Stimulated activated CD4-positive, alpha-beta T cell treated with anti-CD3 and anti-CD28 coated beads, Interleukin-1b, Interleukin-23, amount 100 ng/mL, for 24 hours (primary cell): ENCODE data around the gene IRS2.
"Not testable (repeated sequence)": the region's sequence is repeated elsewhere in the genome, so short reads cannot be mapped to it uniquely, and the experiment has no call there.

Source experiments
- DNase-seq, 4 experiments: peaks; one replicate each; pipeline ENCODE4 v3.0.0-alpha.2; 2020; ENCODE audit warnings: low read depth in 4 of 4, low spot score in 1 of 4

Gene IRS2

DNA sequence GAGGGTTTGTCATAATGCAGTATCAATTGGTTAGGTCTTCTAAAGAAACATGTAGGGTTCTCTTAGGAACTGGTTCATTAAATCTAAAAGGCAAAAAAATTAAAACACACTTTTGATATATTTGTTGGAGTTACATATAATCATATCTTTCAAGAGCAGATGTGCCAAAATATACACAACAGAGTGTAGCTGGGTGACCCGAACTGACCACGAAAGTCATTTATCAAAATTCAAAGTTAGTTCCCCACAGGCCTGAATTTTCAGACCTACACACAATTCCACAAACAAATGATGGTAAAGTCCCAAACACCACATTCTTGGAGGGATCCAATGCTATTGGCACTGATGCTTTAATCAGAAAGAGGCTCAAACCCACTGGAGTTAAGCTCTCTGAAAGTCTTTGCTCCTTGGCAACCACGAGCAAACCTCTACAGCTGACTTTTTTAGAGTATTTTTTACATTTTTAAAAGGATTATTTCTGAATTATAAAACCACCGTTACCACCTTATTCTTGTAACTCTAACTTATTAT, 50.9 kb downstream of the IRS2 start:
- no peak for DNase-seq

DNA sequence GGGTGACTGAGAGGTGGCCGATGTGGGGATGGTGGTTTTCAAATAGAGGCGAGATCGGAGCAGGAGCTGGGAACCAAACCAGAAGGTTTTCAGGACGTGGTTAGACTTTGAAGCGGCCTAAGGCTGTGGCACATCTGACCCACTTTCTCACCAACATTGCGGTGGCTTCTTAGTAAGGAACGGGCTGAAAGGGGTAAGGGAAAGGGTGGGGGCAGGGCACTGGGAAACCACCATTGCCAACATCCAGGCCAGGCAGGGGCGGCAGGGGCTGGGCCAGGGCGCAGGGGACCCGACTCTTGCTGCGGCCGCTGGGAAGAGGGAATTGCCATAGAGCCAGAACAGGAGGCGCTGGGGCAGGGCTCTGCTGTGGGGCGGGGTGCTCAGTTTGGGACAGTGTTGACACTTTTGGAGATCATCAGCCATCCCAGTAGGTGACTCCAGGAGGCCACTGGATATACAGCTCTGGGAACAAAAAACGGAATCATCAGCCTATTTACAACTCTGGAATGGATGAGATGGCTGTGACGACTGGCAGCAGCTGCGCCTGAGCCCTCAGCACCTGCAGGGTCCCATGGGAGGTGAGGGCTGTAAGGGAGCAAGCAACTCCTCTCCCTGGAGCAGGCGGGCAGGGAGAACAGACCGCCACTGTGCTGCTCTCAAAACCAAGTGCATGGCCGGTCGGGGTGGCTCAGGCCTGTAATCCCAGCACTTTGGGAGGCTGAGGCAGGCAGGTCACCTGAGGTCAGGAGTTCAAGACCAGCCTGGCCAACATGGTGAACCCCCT, 52.2 kb downstream of the IRS2 start:
- DNase-seq: no peak

DNA sequence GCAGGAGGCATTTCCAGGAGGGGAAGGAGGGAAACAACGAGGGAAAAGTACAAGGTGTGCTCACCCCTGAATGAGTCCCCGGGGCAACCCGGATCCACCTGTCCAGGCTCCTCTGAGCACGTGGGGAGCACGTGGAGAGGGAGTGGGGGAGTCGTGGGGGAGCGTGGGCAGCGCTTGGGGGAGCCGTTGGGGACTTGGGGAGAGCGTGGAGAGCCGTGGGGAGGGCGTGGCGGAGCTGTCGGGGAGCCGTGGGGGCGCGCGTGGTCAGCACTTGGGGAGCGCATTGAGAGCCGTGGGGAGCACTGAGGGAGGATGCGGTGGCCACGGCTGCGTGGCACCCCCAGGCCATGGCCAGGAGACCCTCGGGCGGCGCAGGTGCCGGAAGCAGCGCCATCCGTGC, 52.8 kb downstream of the IRS2 start:
- no peak for DNase-seq

DNA sequence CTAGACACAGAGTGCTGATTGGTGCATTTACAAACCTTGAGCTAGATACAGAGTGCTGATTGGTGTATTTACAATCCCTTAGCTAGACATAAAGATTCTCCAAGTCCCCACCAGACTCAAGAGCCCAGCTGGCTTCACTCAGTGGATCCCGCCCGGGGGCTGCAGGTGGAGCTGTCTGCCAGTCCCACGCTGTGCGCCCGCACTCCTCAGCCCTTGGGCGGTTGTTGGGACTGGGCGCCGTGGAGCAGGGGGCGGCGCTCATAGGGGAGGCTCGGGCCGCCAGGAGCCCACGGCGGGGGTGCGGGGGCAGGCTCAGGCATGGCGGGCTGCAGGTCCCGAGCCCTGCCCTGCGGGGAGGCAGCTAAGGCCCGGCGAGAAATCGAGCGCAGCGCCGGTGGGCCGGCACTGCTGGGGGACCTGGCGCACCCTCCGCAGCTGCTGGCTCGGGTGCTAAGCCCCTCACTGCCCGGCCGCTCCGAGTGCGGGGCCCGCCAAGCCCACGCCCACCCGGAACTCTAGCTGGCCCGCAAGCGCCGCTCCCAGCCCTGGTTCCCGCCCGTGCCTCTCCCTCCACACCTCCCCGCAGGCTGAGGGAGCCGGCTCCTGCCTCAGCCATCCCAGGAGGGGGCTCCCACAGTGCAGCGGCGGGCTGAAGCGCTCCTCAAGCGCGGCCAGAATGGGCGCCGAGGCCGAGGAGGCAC, 53.8 kb downstream of the IRS2 start:
- DNase-seq: not testable (repeated sequence)

DNA sequence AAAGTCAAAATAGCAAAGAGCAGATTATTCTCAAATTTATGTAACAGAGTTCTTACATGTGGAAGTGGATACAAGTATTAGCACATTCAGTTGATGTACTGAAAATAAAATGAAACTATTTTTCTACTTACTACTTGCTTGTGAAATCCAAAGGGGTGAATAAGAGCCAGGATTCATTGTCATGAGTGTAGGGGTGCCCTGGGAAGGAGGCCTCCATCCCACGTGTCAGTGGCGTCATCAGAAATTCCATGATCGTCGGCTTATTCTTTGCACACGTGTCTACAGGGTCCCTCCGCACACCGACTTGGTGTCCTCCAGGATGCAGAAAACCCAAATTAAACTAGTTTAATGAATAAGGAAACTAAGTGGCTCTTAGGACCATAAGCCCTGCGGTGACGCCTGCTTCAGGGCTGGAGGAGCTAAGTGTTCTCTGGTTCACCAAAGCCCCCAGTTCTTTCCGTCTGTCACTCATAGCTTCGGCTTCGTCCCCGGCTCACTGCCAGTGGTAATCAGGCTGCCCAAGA, 55.5 kb downstream of the IRS2 start:
- no peak for DNase-seq

DNA sequence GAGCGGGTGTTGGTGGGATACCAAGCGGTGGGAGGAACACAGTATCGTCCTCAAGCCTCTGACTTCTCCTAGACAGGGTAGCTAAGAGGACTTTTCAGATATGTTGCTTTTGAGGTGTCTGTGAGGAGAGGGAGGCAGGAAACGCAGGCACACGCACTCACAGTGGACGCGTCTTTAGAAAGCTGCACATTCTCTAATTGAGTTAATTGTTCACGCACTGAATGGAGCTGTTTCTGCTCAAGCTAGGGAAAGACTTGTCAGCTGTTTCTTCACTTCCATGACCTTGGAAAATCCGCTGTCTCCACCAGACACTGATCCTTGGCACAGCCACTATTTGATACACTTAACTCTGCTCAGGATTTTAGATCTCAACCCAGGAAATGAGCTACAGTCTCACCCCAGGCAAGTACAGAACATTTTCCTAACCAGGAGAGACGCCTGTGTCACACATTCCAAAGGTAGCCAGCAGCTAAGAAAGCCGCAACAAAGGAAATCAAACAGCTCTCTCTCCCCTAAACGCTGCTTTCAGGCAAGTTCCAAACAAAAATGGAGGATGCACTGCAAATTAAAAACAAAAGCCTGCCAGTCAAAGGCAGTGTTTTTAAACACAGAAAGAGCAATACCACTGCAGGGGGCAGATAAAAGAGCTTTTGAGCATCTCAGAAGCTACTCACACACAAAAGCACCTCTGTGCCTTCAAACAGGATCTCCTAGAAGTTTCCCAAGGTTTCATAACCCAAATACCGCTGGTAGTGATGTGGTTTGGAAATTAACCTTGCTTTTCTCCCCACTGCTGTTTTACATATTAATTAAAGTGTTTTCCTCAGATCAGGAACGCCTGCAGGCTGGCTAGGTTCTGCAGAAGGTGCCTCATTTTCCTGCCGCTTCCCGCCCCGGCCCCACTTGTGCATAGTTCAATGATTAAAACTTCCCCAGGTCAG, 57.3 kb downstream of the IRS2 start:
- no peak for DNase-seq

DNA sequence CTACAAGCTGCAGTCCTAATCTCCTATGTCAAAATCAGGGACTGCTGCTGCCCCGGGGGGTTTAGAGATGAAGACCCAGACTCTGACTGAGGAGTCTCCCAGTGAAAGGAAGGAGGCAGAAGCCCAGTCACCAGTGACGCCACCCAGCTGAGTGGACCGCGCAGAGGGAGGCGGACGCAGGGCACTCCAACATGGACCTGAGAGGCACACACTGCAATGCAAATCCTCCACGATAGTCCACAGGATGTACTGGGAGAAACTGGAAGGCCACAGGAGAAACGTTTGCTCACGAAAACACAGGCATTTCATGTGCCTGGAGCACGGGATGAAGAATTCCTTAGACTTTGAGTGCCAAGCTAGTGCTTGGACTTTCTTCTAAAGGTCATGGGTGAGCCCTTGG, 58.3 kb downstream of the IRS2 start:
- DNase-seq: no peak

DNA sequence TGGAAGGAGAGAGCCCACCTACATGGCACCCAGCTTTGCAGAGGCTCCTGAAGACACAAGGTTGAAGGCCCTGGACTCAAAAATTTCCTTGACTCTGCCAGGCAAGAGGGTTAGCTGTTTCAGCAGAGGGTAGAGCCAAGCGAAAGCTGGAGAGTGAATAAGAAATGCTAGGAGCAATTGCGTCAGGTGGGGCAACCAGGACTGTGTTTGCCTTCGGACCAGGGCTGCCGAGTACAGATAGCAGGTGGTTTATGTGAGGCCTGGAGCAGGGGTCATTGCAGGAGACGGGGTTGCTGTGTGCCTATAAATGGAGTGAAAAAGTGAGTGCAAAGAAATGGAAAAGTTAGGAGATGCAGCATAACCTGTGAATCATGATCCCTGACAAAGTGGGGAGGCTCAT, 59.1 kb downstream of the IRS2 start:
- DNase-seq: no peak

DNA sequence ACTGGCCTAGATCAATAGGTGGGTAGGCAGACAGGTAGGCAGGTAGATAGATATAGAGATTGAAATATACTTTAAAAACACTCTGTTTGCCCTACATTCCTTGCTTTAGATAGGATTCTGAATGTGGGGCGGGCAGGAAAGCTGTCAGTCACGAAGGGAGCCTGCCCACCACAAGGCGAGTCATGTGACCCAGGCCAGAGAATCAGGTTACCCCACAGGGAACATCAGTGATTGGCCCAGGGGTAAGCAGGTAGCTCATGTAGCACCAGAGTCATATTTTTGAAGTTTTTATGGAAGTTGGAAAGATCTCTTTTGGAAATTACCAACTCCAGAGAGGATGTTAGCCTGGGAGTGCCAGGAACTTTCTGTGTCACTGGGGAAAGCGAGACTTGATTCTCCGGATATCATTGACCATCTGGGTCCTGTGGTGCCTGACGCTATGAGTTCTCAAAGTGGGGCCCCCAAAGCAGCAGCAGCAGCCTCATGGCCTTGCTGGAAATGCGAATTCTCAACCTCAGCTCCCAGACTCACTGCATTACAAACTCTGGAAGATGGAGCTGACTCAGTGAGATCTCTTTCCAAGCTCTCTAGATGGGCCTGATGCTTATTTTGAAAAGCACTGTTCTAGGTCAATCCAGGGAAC, 60.3 kb downstream of the IRS2 start:
- no peak for DNase-seq

DNA sequence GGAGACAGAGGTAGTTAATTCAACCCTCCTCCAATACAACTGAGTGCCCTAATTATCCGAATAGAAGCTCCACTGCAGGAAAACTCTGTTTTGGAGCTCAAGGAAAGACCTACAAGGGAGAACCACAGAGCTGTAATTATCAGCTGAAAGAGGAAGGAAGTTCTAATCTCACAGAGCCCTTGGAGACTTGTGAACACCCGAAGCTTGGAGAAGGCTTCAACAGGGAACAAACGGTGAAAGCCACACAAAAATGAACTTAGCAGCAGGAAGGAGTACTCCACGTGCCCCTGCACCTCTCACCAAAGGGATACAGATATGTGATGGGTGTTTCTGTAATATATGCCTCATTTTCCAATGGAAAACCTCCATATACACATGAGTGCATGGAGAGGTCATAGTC, 61.1 kb downstream of the IRS2 start:
- DNase-seq: no peak

DNA sequence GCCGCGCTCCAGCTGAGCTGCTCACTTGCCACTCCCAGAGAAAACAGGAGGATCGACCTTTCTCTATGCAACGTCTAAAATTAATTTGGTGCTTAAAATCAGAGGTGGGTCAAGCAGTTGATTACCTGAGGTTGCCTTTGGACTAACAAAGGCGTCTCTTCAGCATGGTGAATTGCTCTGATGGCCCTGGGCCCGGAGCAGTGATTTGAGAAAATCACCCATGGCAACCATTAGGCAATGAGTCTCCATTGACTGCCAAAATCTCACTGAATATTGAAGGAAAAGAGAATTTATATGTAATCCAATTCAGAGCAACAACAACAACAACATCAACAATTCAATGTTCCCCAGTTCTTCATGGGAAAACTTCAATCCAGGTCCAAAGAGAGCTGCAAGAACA, 61.8 kb downstream of the IRS2 start:
- DNase-seq: no peak

DNA sequence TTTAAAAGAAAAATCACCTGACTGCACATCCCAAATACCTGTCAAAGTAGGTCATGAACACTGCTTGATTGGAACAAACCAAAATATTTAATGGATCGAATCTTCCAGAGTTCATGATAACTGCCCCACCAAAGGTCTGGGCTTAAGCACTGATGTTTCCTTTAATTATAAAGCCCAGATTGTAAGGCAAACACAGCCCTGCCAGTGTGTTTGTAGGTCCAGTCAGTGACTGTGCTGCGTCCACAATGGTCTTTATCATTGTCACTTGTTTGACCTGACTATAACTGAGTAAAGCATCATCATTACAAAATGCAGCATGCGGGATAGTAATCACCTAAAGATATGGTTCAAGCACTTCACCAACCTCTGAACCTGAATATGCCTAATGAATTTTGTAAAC, 63.3 kb downstream of the IRS2 start:
- no peak for DNase-seq

DNA sequence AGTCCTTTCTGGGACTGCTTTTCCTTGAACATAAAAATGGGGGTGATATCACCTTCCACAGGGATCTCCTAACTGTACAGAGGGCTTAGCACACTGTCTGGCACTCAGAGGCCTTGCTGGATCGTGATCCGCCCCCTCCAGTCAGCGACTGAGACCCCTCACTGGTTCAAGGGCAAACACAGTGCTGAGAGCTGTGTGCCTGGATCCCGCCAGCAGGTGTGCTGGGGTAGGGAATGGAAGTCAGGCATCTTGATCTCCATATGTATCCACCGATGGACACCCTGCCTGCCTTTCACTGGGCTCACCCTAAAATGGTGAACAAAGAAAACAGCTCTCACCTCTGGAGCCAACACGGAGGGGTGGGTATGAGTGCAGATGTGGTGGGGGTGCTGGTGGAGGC, 64.3 kb downstream of the IRS2 start:
- DNase-seq: no peak

DNA sequence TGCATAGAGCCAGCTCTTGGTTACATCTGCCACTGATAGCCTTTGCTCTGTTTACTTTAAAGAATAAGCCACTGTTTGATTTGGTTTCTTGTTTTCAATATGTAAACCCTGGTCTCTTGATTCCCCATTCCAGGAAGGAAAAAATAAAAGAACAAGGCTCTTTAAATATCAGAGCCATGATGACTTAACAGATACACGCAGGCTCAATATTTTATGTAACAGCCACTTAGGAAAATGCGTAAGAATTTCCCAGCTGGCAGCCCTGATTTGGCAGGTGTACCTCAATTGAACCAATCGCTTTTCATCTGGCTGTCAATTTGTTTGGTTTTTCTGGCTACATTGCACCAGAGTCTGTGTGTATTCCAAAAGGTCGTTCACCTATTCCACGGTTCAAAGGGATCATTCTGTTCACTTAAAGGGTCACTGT, 65.6 kb downstream of the IRS2 start:
- no peak for DNase-seq

DNA sequence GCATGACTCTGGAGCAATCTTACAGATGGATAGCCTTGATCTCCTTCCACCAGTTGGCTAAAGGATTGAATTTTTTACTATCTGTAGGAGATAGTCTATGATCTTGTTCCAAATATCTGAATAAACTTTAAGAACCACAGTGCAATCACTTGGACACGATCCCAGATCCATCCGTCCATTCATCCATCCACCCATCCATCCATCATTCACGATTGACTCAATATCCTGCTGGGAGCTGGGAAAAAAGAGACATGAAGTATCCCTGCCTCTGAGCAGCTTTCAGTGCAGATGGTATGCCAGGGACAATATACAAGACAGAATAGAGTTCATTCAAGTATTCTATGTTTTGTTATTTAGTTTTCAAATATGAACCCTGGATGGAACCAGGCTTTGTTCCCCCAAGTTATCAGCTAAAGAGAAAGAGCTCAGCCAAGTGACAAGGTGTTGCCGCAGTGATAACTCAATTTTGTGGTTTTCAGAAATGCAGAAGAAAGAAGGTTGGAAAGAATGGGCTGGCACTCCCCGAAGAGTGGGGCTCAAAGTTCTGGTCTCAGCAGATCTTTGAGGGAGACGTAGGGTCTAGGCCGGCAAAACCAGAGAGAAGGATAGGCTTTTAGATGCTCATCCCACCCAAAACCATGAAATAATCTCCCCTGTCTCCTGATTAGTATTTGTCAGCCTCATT, 66.3 kb downstream of the IRS2 start:
- DNase-seq: no peak

DNA sequence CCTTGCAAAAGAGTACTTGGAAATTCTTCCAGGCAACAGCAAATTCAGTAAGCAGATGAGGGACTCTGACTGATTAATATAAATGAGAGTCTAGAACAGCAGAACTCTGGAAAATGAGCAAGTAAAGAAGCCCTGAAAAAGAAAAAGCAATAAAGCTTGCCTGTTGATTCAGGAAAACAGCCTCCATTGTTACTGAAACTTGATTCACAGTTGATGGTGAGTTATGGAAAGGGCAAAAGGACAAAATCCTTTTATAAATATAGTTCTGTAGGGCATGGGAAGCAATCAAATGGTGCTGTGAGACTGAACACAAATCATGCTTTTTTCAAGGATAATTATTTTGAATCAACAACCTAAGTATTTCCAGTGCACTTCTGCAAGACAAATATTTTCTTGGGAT, 67.7 kb downstream of the IRS2 start:
- no peak for DNase-seq

DNA sequence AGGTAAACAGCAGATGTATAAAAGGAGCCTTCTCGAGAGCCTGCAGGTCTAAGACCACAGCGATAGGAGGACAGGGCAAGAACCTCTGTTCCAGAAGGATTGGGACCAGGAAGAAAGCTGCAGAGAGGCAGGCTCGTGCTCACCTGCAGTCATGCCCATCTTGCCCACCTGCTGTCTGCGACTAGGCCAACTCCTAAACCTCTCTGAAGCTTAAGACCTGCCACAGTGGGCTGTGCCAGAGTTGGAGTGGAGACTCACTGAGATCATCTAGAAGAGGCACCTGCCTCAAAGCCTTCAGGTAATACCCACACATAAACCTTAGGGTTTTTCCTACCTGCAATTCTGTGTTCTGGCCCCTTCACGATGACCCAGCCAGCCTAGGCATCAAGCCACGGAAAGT, 68.7 kb downstream of the IRS2 start:
- DNase-seq: no peak

DNA sequence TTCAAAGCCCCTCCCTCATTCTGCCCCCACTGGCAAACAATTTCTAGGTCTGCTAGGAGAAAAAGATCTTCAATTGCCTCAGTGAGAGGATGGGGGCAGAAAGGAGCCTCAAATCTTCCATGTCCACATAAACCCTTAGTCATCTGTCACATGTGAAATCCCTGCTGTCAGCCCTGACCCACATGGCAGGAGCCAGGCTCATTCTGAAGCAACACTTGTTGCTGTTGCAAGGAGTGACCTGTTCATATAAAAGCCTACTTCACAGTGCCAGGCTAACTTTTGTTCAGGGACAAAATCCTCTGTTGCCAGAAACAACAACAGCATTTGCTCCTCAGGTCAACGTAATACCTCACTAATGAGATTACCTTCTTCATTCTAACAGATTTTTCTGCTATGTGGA, 70.5 kb downstream of the IRS2 start:
- DNase-seq: no peak

DNA sequence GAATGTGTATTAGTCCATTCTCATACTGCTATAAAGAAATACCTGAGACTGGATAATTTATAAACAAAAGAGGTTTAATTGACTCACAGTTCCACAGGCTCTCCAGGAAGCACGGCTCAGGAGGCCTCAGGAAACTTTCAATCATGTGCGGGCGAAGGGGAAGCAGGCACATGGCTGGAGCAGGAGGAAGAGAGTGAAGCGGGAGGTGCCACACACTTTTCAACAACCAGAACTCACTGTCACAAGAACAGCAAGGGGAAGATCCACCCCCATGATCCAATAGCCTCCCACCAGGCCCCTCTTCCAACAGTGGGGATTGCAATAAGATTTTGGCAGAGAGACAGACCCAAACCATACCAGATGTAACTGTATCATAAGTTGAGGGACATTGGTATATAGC, 72.7 kb downstream of the IRS2 start:
- no peak for DNase-seq

DNA sequence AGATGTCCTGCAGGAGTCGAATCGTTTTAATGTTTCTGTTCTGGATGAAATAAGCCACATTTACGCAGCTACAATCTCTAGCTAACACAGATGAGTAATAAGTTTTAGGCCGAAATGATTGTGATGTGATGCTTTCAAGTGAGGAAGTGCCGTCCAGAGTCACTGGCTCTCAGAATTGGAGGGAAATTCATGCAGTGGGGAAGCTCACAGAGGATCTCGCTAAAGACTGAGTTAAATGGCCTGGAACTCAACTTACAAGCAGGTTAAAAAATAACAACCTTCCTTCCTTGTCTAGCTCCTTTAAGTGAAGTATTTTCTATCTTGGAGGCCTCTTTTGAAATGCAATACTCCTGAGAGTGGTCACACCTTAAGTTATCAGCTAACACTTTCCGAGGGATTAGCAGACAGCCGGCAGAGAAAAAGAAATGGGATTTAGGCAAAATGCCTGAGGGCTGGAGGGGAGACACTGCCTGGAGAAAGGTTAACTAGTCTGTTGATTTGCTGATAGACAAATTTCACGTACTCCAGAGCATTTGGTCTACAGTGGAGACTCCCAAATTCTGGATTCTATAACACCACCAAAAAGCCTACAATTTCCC, 74.2 kb downstream of the IRS2 start:
- no peak for DNase-seq
